Keratinocyte (primary cell): ENCODE data around the gene ADNP2. TPM values are rescaled to one million over a fixed set of nuclear protein-coding genes. Genes with fewer than 3 reads are reported as not detected.

Experiments used
- DNase-seq: peaks from one replicate; pipeline ENCODE4 v3.0.0-alpha.2; 2011; ENCODE audit warnings: low read depth, missing footprints, low spot score
- FAIRE-seq: peaks from 2 replicates; lab custom pipeline; 2011; peaks lifted over from hg19 to GRCh38; lab: Jason Lieb, UNC
- H2AFZ ChIP-seq: 2 replicates; pipeline ENCODE4 v1.6.0; 2012; ENCODE audit warnings: low read length, control low read depth, inconsistent platforms; ENCODE audit not compliant: control insufficient read depth
- H3K27ac ChIP-seq: 2 replicates; pipeline ENCODE4 v1.5.1; 2011; ENCODE audit warnings: low read length; ENCODE audit not compliant: control insufficient read depth, insufficient read depth
- H3K27me3 ChIP-seq: 3 replicates; pipeline ENCODE4 v1.6.0; 2011; ENCODE audit warnings: low read length; ENCODE audit not compliant: control insufficient read depth, insufficient read depth; ENCODE audit errors: extremely low read depth
- H3K36me3 ChIP-seq, 2 experiments: 2 replicates in 1 of 2; 3 replicates in 1 of 2; pipeline ENCODE4 v1.5.1; 2011; ENCODE audit warnings: low read length in 2 of 2, mild to moderate bottlenecking in 1 of 2; ENCODE audit not compliant: control insufficient read depth in 2 of 2, insufficient read depth in 2 of 2; ENCODE audit errors: extremely low read depth in 1 of 2
- H3K4me1 ChIP-seq: 3 replicates; pipeline ENCODE4 v1.5.1; 2011; ENCODE audit warnings: low read length; ENCODE audit not compliant: control insufficient read depth, insufficient read depth; ENCODE audit errors: extremely low read depth
- H3K4me2 ChIP-seq: 3 replicates; pipeline ENCODE4 v1.6.0; 2011; ENCODE audit warnings: low read depth, low read length; ENCODE audit not compliant: control insufficient read depth, insufficient read depth; ENCODE audit errors: extremely low read depth
- H3K4me3 ChIP-seq, 3 experiments: fragments of 200-600 bp in 1 of 3; sonication (generic) in 1 of 3; 2 replicates in 2 of 3; 3 replicates in 1 of 3; pipeline ENCODE4 v1.5.1; 2011 to 2016; ENCODE audit warnings: low read length in 3 of 3, mild to moderate bottlenecking in 3 of 3, control low read depth in 2 of 3, inconsistent platforms in 1 of 3, low read depth in 1 of 3, mixed read lengths in 1 of 3, mixed run types in 1 of 3, moderate library complexity in 1 of 3; ENCODE audit not compliant: control insufficient read depth in 2 of 3, insufficient read depth in 2 of 3; ENCODE audit errors: extremely low read depth in 1 of 3
- H3K79me2 ChIP-seq: 2 replicates; pipeline ENCODE4 v1.6.0; 2012; ENCODE audit warnings: low read length; ENCODE audit not compliant: control insufficient read depth, insufficient read depth
- H3K9ac ChIP-seq: 3 replicates; pipeline ENCODE4 v1.6.0; 2011; ENCODE audit warnings: low read length; ENCODE audit not compliant: control insufficient read depth, insufficient read depth; ENCODE audit errors: extremely low read depth
- H3K9me1 ChIP-seq: 3 replicates; pipeline ENCODE4 v1.6.0; 2011; ENCODE audit warnings: low read length; ENCODE audit not compliant: control insufficient read depth, insufficient read depth; ENCODE audit errors: extremely low read depth
- H3K9me3 ChIP-seq: 2 replicates; pipeline ENCODE4 v1.5.1; 2012; ENCODE audit warnings: low read depth, low read length; ENCODE audit not compliant: control insufficient read depth
- H4K20me1 ChIP-seq: 3 replicates; pipeline ENCODE4 v1.6.0; 2011; ENCODE audit warnings: low read length; ENCODE audit not compliant: control insufficient read depth, insufficient read depth; ENCODE audit errors: extremely low read depth
- EZH2 ChIP-seq: IDR thresholded peaks from one replicate; pipeline ENCODE4 v1.6.1; 2012; ENCODE audit warnings: inconsistent platforms, mild to moderate bottlenecking, low read length, moderate library complexity
- dilution Hi-C: fragments of 300-500 bp; cut with MboI; formaldehyde crosslinking; loops from one replicate; pipeline ENCODE4 v1.7.0; 2020; ENCODE audit warnings: low sequenced_read_pairs; ENCODE audit not compliant: extremely low pct_ligation_motif_present
- polyA plus RNA-seq, 5 experiments: library from polyadenylated mRNA; depleted of rRNA in 3 of 5; stranded (reverse) in 3 of 5; stranded (forward) in 1 of 5; unstranded in 1 of 5; fragments of >200 nt; gene quantifications; 1 replicate in 1 of 5; 2 replicates in 3 of 5; 3 replicates in 1 of 5; pipeline versions ENCODE4 v1.2.1 to v1.2.3, GENCODE V29; 2011 to 2012; ENCODE audit warnings: missing spikeins in 2 of 5, low read depth in 1 of 5, low replicate concordance in 1 of 5
- TF ChIP-seq, protein P1 (sequence below), 3 experiments: IDR thresholded peaks in 1 of 3; conservative IDR thresholded peaks in 1 of 3; optimal IDR thresholded peaks in 1 of 3; 2 replicates in 2 of 3; 3 replicates in 1 of 3; pipeline versions ENCODE3 to v1.5.1; 2011; ENCODE audit warnings: low read length in 3 of 3, mild to moderate bottlenecking in 3 of 3, moderate library complexity in 2 of 3, control low read depth in 1 of 3, inconsistent platforms in 1 of 3; ENCODE audit not compliant: insufficient read depth in 2 of 3; ENCODE audit errors: extremely low read depth in 1 of 3

Gene ADNP2
- polyA plus RNA-seq, 1 donor (not counting 4 experiments of a cell fraction or from before 2014, with no cell fraction given): 11.3 TPM

- Histone ChIP-seq H3K27ac (no peak overlapping the region), H3K79me2 (no peaks in the 10 kb centered on the region), H3K4me3 (no peak overlapping the region), H3K4me1 (peaks cover 13% of the 10 kb centered on the region), H3K9me3 (no peaks in the 10 kb centered on the region), H3K4me2 (no peak overlapping the region), H2AFZ (no peak overlapping the region), H3K9me1 (no peaks in the 10 kb centered on the region), H4K20me1 (no peaks in the 10 kb centered on the region), H3K9ac (no peak overlapping the region), H3K27me3 (no peaks in the 10 kb centered on the region), H3K36me3 (peaks cover 0 to 17% of the 10 kb centered on the region in 2 experiments)
- dilution Hi-C loops: no loop called here
- FAIRE-seq (peak; percentile 61), DNase-seq (no peak)
- TF ChIP-seq EZH2: no peak
- TF ChIP-seq, protein P1, sequence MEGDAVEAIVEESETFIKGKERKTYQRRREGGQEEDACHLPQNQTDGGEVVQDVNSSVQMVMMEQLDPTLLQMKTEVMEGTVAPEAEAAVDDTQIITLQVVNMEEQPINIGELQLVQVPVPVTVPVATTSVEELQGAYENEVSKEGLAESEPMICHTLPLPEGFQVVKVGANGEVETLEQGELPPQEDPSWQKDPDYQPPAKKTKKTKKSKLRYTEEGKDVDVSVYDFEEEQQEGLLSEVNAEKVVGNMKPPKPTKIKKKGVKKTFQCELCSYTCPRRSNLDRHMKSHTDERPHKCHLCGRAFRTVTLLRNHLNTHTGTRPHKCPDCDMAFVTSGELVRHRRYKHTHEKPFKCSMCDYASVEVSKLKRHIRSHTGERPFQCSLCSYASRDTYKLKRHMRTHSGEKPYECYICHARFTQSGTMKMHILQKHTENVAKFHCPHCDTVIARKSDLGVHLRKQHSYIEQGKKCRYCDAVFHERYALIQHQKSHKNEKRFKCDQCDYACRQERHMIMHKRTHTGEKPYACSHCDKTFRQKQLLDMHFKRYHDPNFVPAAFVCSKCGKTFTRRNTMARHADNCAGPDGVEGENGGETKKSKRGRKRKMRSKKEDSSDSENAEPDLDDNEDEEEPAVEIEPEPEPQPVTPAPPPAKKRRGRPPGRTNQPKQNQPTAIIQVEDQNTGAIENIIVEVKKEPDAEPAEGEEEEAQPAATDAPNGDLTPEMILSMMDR (optimal IDR thresholded peaks at IDR 0.05 in 1 of 3, IDR thresholded peaks at IDR 0.05 in 1 of 3, conservative IDR thresholded peaks at IDR 0.05 in 1 of 3; ENCODE audit: extremely low read depth in 1 of 3, insufficient read depth in 2 of 3, low read length in 3 of 3): no peak
Measured at GRCh38 chr18:80145196-80145804, 36.2 kb downstream of the ADNP2 start.

DNA sequence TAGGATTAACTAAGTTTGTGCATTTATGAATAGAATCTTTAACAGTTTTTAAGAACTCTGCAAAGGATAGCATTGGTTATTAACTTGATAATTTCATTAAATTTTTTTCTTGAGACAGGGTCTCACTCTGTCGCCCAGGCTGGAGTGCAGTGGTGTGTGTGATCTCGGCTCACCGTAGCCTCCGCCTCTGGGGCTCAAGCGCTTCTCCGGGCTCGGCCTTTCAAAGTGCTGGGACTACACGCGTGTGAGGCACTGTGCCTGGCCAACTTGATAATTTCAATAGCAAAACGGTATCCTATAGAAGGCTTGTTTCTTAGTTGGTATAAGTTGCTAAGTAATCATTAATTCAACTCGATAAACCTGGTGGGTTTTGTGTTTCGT, 38.0 kb downstream of the ADNP2 start:
- DNase-seq (no peak), FAIRE-seq (no peak)
- Histone ChIP-seq H2AFZ (no peak overlapping the region), H3K4me2 (peak overlapping the region; percentile 77), H3K79me2 (no peaks in the 10 kb centered on the region), H3K4me1 (peaks cover 13% of the 10 kb centered on the region), H3K9me3 (no peaks in the 10 kb centered on the region), H3K9ac (peak overlapping the region; percentile 15), H3K36me3 (peaks cover 3 to 12% of the 10 kb centered on the region in 2 experiments), H3K9me1 (peaks cover 2% of the 10 kb centered on the region), H3K4me3 (peak overlapping the region in 2 of 3 experiments; percentile 56 to 58), H3K27me3 (no peaks in the 10 kb centered on the region), H3K27ac (no peak overlapping the region), H4K20me1 (no peaks in the 10 kb centered on the region)
- dilution Hi-C loops: no loop called here
- TF ChIP-seq EZH2: no peak
- TF ChIP-seq, protein P1 (optimal IDR thresholded peaks at IDR 0.05 in 1 of 3, IDR thresholded peaks at IDR 0.05 in 1 of 3, conservative IDR thresholded peaks at IDR 0.05 in 1 of 3; ENCODE audit: extremely low read depth in 1 of 3, insufficient read depth in 2 of 3, low read length in 3 of 3): no peak
